ENCODE measurements around the gene RBM4. TPM values are rescaled to one million over a fixed set of nuclear protein-coding genes. Genes with fewer than 3 reads are reported as not detected.

The RBM4 gene
- total and polyA plus RNA-seq, 8 donors: 100 to 246 (median 221) TPM

DNA sequence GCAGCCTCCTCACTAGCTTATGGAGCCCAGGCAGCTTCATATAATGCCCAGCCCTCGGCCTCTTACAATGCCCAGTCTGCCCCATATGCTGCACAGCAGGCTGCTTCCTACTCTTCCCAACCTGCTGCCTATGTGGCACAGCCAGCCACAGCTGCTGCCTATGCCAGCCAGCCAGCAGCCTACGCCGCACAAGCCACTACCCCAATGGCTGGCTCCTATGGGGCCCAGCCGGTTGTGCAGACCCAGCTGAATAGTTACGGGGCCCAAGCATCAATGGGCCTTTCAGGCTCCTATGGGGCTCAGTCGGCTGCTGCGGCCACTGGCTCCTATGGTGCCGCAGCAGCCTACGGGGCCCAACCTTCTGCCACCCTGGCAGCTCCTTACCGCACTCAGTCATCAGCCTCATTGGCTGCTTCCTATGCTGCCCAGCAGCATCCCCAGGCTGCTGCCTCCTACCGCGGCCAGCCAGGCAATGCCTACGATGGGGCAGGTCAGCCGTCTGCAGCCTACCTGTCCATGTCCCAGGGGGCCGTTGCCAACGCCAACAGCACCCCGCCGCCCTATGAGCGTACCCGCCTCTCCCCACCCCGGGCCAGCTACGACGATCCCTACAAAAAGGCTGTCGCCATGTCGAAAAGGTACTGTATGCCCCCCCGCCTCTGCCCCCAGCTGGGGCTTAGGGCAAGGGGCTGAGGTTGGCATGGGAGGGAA, 13.3 kb upstream of the RBM4 start:
- ATAC-seq: no peak
- Histone ChIP-seq H3K4me1 (peaks cover 0 to 53% of the 10 kb centered on the region in 2 donors), H3K27me3 (no peaks in the 10 kb centered on the region), H3K9me3 (no peaks in the 10 kb centered on the region), H3K36me3 (peaks cover 0 to 87% of the 10 kb centered on the region in 2 donors), H3K4me3 (no peak overlapping the region), H3K27ac (no peak overlapping the region)
- TF ChIP-seq, protein P1, sequence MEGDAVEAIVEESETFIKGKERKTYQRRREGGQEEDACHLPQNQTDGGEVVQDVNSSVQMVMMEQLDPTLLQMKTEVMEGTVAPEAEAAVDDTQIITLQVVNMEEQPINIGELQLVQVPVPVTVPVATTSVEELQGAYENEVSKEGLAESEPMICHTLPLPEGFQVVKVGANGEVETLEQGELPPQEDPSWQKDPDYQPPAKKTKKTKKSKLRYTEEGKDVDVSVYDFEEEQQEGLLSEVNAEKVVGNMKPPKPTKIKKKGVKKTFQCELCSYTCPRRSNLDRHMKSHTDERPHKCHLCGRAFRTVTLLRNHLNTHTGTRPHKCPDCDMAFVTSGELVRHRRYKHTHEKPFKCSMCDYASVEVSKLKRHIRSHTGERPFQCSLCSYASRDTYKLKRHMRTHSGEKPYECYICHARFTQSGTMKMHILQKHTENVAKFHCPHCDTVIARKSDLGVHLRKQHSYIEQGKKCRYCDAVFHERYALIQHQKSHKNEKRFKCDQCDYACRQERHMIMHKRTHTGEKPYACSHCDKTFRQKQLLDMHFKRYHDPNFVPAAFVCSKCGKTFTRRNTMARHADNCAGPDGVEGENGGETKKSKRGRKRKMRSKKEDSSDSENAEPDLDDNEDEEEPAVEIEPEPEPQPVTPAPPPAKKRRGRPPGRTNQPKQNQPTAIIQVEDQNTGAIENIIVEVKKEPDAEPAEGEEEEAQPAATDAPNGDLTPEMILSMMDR (IDR thresholded peaks at IDR 0.05): no peak
- intact Hi-C loops (cut with DNase I): no loop called here
- DNase-seq: no peak

DNA sequence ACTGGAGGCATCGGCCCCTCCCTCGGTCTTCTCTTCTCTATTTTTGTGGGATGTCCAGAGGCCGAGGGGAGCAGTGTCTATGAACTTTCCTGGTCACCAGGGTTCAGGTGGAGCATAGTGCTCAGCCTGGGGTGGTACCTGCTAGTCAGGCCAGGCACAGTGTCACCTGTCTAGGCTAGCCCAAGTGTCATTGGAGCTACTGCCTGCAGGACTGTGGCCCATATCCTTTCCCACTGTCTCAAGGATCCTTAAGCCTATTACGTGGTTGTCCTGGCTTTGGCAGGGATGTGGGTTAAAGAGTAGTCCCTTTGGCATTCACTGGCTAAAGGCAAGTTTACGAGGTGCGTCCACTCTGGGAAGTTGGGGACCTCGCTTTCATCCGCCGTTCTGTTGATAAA, 12.8 kb upstream of the RBM4 start:
- Histone ChIP-seq H3K4me3 (no peak overlapping the region), H3K27ac (no peak overlapping the region), H3K9me3 (no peaks in the 10 kb centered on the region), H3K4me1 (peaks cover 0 to 48% of the 10 kb centered on the region in 2 donors), H3K27me3 (no peaks in the 10 kb centered on the region), H3K36me3 (peaks cover 0 to 93% of the 10 kb centered on the region in 2 donors)
- no peak for DNase-seq
- TF ChIP-seq, protein P1 (IDR thresholded peaks at IDR 0.05): no peak
- ATAC-seq: no peak
- intact Hi-C loops (cut with DNase I): no loop called here

DNA sequence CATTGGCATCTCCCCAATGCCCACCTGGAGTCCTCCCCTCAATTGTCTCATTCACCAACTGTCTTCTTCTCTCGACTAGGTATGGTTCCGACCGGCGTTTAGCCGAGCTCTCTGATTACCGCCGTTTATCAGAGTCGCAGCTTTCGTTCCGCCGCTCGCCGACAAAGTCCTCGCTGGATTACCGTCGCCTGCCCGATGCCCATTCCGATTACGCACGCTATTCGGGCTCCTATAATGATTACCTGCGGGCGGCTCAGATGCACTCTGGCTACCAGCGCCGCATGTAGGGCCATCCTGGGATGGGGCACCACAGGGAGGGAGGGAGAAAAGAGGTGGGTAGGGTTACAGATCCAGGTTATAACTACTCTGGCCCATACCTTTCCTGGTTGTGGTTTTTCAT, 12.1 kb upstream of the RBM4 start:
- Histone ChIP-seq H3K9me3 (no peaks in the 10 kb centered on the region), H3K27me3 (no peaks in the 10 kb centered on the region), H3K4me3 (no peak overlapping the region), H3K36me3 (peaks cover 0 to 99% of the 10 kb centered on the region in 2 donors), H3K4me1 (peaks cover 0 to 41% of the 10 kb centered on the region in 2 donors), H3K27ac (no peak overlapping the region)
- intact Hi-C loops (cut with DNase I): no loop called here
- DNase-seq (no peak), ATAC-seq (no peak)
- TF ChIP-seq, protein P1 (IDR thresholded peaks at IDR 0.05): no peak

DNA sequence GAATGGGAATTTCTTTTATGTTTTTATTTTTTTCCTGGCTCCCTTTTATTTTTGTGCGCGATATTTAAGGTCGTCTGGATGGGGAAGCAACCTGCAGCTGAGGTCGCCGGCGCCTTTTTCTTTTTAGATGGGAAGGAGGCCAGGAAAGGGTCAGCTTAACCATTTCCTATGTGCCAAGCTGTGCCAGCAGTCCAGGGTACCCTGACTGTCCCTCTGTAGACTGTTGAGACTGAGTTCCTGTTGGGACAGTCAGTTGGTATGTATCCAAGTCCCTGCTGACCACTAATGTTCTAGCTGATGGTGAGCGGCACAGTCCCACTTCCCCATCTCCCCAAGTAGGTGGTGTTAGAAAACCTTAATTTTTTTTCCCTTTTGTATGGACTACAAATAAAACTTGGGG, 11.6 kb upstream of the RBM4 start:
- H3K27me3 ChIP-seq: no peaks in the 10 kb centered on the region
- intact Hi-C loops (cut with DNase I): no loop called here
- peaks cover 0 to 36% of the 10 kb centered on the region in 2 donors for H3K4me1 ChIP-seq
- no peaks in the 10 kb centered on the region for H3K9me3 ChIP-seq
- ATAC-seq: no peak
- TF ChIP-seq, protein P1 (IDR thresholded peaks at IDR 0.05): no peak
- H3K27ac ChIP-seq: no peak overlapping the region
- peaks cover 0 to 99% of the 10 kb centered on the region in 2 donors for H3K36me3 ChIP-seq
- no peak overlapping the region for H3K4me3 ChIP-seq
- no peak for DNase-seq

DNA sequence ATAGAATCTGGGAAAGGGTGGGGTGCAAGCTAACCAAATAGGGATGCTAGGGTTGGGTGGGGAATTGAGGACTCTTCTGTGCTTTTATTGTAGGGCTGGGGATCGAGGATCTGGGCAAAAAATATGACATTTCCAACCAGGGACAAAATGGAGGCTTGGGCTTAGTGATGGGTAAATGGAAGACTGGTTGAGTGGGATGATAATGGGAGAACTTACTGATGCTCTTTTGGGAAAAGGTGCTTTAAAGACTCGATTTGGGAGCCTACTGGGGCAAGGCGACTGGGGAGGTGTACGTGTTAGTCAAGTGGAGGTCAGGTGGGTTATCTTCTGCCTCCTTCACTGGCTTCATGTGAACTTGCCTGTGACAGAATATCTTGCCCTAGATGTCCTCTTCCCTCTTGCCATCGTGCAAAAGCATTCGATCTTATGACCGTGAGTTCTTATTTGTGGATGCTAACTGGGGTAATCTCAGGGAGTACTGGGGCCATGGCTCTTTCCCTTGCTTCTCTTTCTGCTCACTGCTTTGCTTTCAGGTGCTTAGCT, 10.4 kb upstream of the RBM4 start:
- Histone ChIP-seq H3K4me3 (no peak overlapping the region), H3K36me3 (peaks cover 0 to 91% of the 10 kb centered on the region in 2 donors), H3K27ac (no peak overlapping the region), H3K9me3 (no peaks in the 10 kb centered on the region), H3K4me1 (peaks cover 0 to 24% of the 10 kb centered on the region in 2 donors), H3K27me3 (no peaks in the 10 kb centered on the region)
- DNase-seq (no peak), ATAC-seq (no peak)
- TF ChIP-seq, protein P1 (IDR thresholded peaks at IDR 0.05): no peak
- intact Hi-C loops (cut with DNase I): no loop called here
